Parathyroid adenoma (tissue), 2 donors: ENCODE data around the gene NCLN.
A peak's percentile ranks its signal among the peaks of the same experiment; 100 is the strongest.

ENCODE experiments used
- H2AFZ ChIP-seq: fragments of 300-600 bp; sonication (generic); one replicate; pipeline ENCODE4 v1.7.0; 2017; ENCODE audit warnings: antibody characterized with exemption, mild to moderate bottlenecking
- H3K27ac ChIP-seq: fragments of 300-600 bp; sonication (generic); one replicate; pipeline ENCODE4 v1.7.0; 2017
- H3K27me3 ChIP-seq: fragments of 300-600 bp; sonication (generic); one replicate; pipeline ENCODE4 v1.7.0; 2017; ENCODE audit warnings: low read length; ENCODE audit not compliant: control insufficient read depth, insufficient read depth
- H3K36me3 ChIP-seq: fragments of 300-600 bp; sonication (generic); one replicate; pipeline ENCODE4 v1.7.0; 2017; ENCODE audit warnings: low read length; ENCODE audit not compliant: control insufficient read depth, insufficient read depth
- H3K4me1 ChIP-seq: fragments of 300-600 bp; sonication (generic); one replicate; pipeline ENCODE4 v1.7.0; 2017; ENCODE audit warnings: control low read depth
- H3K4me2 ChIP-seq: fragments of 300-600 bp; sonication (generic); one replicate; pipeline ENCODE4 v1.7.0; 2017; ENCODE audit warnings: low read length
- H3K4me3 ChIP-seq: fragments of 300-600 bp; sonication (generic); one replicate; pipeline ENCODE4 v1.7.0; 2017; ENCODE audit warnings: low read depth, low read length
- H3K79me2 ChIP-seq: fragments of 300-600 bp; sonication (generic); one replicate; pipeline ENCODE4 v1.7.0; 2017; ENCODE audit warnings: control low read depth
- H3K9ac ChIP-seq: fragments of 300-600 bp; sonication (generic); one replicate; pipeline ENCODE4 v1.7.0; 2017; ENCODE audit warnings: mild to moderate bottlenecking
- H3K9me3 ChIP-seq: fragments of 300-600 bp; sonication (generic); one replicate; pipeline ENCODE4 v1.7.0; 2017; ENCODE audit warnings: low read length; ENCODE audit not compliant: control insufficient read depth
- TF ChIP-seq, protein P1 (sequence below): fragments of 300-600 bp; sonication (generic); IDR thresholded peaks from one replicate; pipeline ENCODE4 v1.7.0; 2017; ENCODE audit warnings: antibody characterized with exemption, mild to moderate bottlenecking
- donor health status: primary hyperparathyroidism.

The NCLN gene

DNA sequence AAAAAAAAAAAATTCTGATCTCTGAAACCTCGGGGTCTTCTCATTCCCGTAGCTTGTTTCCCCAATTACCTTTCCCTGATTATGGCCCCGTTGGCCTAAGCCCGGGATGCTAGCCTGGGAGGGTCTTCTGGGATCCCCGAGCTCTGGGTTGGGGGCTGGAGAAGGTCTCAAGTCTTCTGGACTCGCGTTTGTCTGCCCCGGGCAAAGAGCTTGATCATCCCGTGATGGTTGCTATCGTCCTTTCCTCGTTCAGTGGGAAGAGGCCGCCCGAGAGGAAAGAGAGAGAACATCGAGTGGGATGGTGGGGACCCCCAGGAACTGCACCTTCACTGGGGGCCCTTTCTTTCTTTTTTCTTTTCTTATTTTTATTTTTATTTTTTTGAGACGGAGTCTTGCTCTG, 47.5 kb upstream of the NCLN start:
- no peaks in the 10 kb centered on the region for H3K79me2 ChIP-seq
- no peaks in the 10 kb centered on the region for H3K9me3 ChIP-seq
- TF ChIP-seq, protein P1, sequence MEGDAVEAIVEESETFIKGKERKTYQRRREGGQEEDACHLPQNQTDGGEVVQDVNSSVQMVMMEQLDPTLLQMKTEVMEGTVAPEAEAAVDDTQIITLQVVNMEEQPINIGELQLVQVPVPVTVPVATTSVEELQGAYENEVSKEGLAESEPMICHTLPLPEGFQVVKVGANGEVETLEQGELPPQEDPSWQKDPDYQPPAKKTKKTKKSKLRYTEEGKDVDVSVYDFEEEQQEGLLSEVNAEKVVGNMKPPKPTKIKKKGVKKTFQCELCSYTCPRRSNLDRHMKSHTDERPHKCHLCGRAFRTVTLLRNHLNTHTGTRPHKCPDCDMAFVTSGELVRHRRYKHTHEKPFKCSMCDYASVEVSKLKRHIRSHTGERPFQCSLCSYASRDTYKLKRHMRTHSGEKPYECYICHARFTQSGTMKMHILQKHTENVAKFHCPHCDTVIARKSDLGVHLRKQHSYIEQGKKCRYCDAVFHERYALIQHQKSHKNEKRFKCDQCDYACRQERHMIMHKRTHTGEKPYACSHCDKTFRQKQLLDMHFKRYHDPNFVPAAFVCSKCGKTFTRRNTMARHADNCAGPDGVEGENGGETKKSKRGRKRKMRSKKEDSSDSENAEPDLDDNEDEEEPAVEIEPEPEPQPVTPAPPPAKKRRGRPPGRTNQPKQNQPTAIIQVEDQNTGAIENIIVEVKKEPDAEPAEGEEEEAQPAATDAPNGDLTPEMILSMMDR = no peak
- no peak overlapping the region for H3K4me3 ChIP-seq
- no peaks in the 10 kb centered on the region for H3K36me3 ChIP-seq
- no peak overlapping the region for H3K4me2 ChIP-seq
- H3K9ac ChIP-seq = no peak overlapping the region
- H3K4me1 ChIP-seq = no peaks in the 10 kb centered on the region
- no peaks in the 10 kb centered on the region for H3K27me3 ChIP-seq
- H2AFZ ChIP-seq = no peak overlapping the region
- no peak overlapping the region for H3K27ac ChIP-seq

GRCh38 chr19:3140667-3141038, 45.1 kb upstream of the NCLN start:
- no peak overlapping the region for H3K9ac ChIP-seq
- no peaks in the 10 kb centered on the region for H3K27me3 ChIP-seq
- H3K4me2 ChIP-seq = no peak overlapping the region
- H3K4me3 ChIP-seq = no peak overlapping the region
- H3K79me2 ChIP-seq = no peaks in the 10 kb centered on the region
- no peaks in the 10 kb centered on the region for H3K36me3 ChIP-seq
- no peaks in the 10 kb centered on the region for H3K4me1 ChIP-seq
- TF ChIP-seq, protein P1 = no peak
- no peak overlapping the region for H2AFZ ChIP-seq
- H3K9me3 ChIP-seq = no peaks in the 10 kb centered on the region
- H3K27ac ChIP-seq = no peak overlapping the region

DNA sequence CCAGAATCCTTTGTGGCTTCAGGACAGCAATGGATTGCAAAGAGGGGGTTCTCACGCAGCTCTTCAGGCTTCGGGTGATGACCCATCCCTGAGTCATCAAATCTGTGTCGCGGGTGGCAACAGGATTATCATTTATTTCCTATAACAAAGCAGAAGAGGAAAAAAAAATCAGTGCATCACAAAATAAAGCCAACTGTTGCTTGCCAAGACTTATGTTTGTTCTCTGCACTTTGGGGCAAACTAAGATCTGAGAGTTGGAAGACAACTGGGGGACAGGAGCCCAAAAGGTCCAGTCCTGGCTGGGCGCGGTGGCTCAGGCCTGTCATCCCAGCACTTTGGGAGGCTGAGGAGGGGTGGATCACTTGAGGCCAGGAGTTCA, 43.4 kb upstream of the NCLN start:
- H3K27ac ChIP-seq = peak overlapping the region; percentile 51
- H3K4me2 ChIP-seq = no peak overlapping the region
- H3K9me3 ChIP-seq = no peaks in the 10 kb centered on the region
- no peak overlapping the region for H3K4me3 ChIP-seq
- TF ChIP-seq, protein P1 = no peak
- no peaks in the 10 kb centered on the region for H3K79me2 ChIP-seq
- H3K27me3 ChIP-seq = no peaks in the 10 kb centered on the region
- H3K4me1 ChIP-seq = no peaks in the 10 kb centered on the region
- no peak overlapping the region for H2AFZ ChIP-seq
- H3K9ac ChIP-seq = no peak overlapping the region
- no peaks in the 10 kb centered on the region for H3K36me3 ChIP-seq

GRCh38 chr19:3142781-3143337, 42.9 kb upstream of the NCLN start:
- no peak overlapping the region for H3K9ac ChIP-seq
- no peak overlapping the region for H3K4me2 ChIP-seq
- H3K36me3 ChIP-seq = no peaks in the 10 kb centered on the region
- H3K4me1 ChIP-seq = no peaks in the 10 kb centered on the region
- H3K27ac ChIP-seq = peak overlapping the region; percentile 47
- TF ChIP-seq, protein P1 = no peak
- H3K4me3 ChIP-seq = no peak overlapping the region
- H3K27me3 ChIP-seq = no peaks in the 10 kb centered on the region
- H3K9me3 ChIP-seq = no peaks in the 10 kb centered on the region
- no peaks in the 10 kb centered on the region for H3K79me2 ChIP-seq
- H2AFZ ChIP-seq = no peak overlapping the region

DNA sequence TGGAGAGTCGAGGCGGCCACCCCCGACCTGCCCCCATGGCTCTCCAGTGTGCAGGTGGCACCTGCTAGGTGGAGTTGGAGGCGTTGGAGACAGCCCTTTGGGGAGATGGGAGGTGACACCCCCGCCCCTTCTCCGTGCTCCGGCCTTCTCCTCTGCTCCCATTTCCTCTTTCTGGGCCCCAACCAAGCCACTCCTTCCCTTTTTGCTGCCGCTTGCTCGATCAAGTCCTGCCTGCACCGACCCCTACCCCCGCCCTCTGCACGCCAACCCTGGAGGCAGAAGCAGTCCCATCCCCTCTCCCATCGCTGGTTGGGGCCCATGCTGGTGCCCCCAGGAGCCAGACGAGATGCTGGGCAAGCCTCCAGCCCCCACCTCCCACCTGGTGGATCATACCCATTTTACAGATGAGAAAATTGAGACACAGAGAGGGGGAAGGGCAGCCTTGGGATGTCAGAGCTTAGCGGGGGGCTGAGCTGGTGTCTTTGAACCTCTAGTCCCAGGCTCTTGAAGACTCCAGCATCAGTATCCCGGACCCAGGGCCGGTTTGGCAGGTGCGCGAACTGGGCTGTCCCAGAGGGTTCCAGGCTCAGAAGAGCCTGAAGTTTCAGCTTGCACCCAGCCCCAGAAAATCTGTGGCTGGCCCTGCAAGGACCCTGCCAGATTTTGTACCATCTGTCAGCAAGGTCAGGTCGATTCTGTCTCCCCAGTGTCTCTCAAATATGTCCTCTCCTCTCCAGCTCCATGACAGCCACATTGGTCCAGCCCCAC, 39.6 kb upstream of the NCLN start:
- no peaks in the 10 kb centered on the region for H3K79me2 ChIP-seq
- no peak overlapping the region for H3K9ac ChIP-seq
- H3K9me3 ChIP-seq = no peaks in the 10 kb centered on the region
- H3K36me3 ChIP-seq = no peaks in the 10 kb centered on the region
- no peak overlapping the region for H3K4me3 ChIP-seq
- no peak overlapping the region for H3K27ac ChIP-seq
- no peak overlapping the region for H2AFZ ChIP-seq
- no peaks in the 10 kb centered on the region for H3K27me3 ChIP-seq
- no peaks in the 10 kb centered on the region for H3K4me1 ChIP-seq
- TF ChIP-seq, protein P1 = no peak
- no peak overlapping the region for H3K4me2 ChIP-seq
